MCF 10A (cell line): ENCODE results near the gene DDRGK1. TPM values are rescaled to one million over a fixed set of nuclear protein-coding genes. Genes with fewer than 3 reads are reported as not detected.

Source experiments
- BruUV-seq: library from RNA; stranded (reverse); fragments of 400-500 nt; replicated peaks from 2 replicates; lab custom pipeline; 2021; lab: Mats Ljungman, UMichigan
- CTCF ChIA-PET: fragments of 300-600 bp; sonication (Branson Sonifier 250); formaldehyde crosslinking; extraction: SDS; loops from one replicate; lab custom pipeline; 2021; ENCODE audit warnings: antibody characterized with exemption, inconsistent platforms; lab: Yijun Ruan, JAX
- POLR2A ChIA-PET: fragments of 300-600, 350-650 bp; sonication (Branson Sonifier 250); formaldehyde crosslinking; extraction: SDS; loops from one replicate; lab custom pipeline; 2020; ENCODE audit warnings: antibody characterized with exemption, inconsistent platforms; lab: Yijun Ruan, JAX
- DNase-seq: peaks from one replicate; pipeline ENCODE4 v3.0.0-alpha.2; 2018; ENCODE audit not compliant: unreplicated experiment
- H3K27ac Mint-ChIP-seq: one replicate; pipeline ENCODE4 v1.8.0; 2022; ENCODE audit warnings: mild to moderate bottlenecking, low read depth, mixed read lengths; ENCODE audit not compliant: unreplicated experiment
- H3K27me3 Mint-ChIP-seq: one replicate; pipeline ENCODE4 v1.8.0; 2022; ENCODE audit warnings: mixed read lengths; ENCODE audit not compliant: insufficient read depth, unreplicated experiment
- H3K36me3 Mint-ChIP-seq: one replicate; pipeline ENCODE4 v1.8.0; 2022; ENCODE audit warnings: mild to moderate bottlenecking, moderate library complexity, mixed read lengths; ENCODE audit not compliant: insufficient read depth, unreplicated experiment
- H3K4me1 Mint-ChIP-seq: one replicate; pipeline ENCODE4 v1.8.0; 2022; ENCODE audit warnings: mixed read lengths; ENCODE audit not compliant: insufficient read depth, unreplicated experiment
- H3K4me3 Mint-ChIP-seq: one replicate; pipeline ENCODE4 v1.8.0; 2022; ENCODE audit warnings: mild to moderate bottlenecking, moderate library complexity, mixed read lengths; ENCODE audit not compliant: unreplicated experiment
- H3K9me3 Mint-ChIP-seq: one replicate; pipeline ENCODE4 v1.8.0; 2022; ENCODE audit warnings: mixed read lengths; ENCODE audit not compliant: unreplicated experiment
- CTCF ChIP-seq: fragments of 200-600 bp; IDR thresholded peaks from one replicate; pipeline ENCODE4 v1.8.0; 2022; ENCODE audit warnings: antibody characterized with exemption, mild to moderate bottlenecking; ENCODE audit not compliant: unreplicated experiment
- intact Hi-C: fragments of 100-400 bp; cut with micrococcal nuclease; formaldehyde crosslinking; loops from 2 replicates; pipeline ENCODE4 v1.14.1; 2022
- total RNA-seq: library from RNA; stranded (reverse); gene quantifications from 2 replicates; pipeline ENCODE4 v1.2.3, GENCODE V29; 2022

Gene DDRGK1
- total RNA-seq, 1 experiment from 2014 or later: 116 TPM

GRCh38 chr20:3203315-3204123, 963 bp downstream of the DDRGK1 start:
- peak; percentile 32 for DNase-seq
- H3K36me3 Mint-ChIP-seq: peaks cover 52% of the 10 kb centered on the region
- H3K4me3 Mint-ChIP-seq: peak overlapping the region; percentile 92
- H3K9me3 Mint-ChIP-seq: no peaks in the 10 kb centered on the region
- no peaks in the 10 kb centered on the region for H3K27me3 Mint-ChIP-seq
- TF ChIP-seq CTCF: no peak
- intact Hi-C loops: no loop called here
- no peaks in the 10 kb centered on the region for H3K4me1 Mint-ChIP-seq
- peak overlapping the region; percentile 98 for H3K27ac Mint-ChIP-seq
- TSS peak; percentile 49 for BruUV-seq
- CTCF ChIA-PET: interaction anchor here (0.5 to 1.6 kb wide), 5 partner anchors 11 to 353 kb away, joined by 3 to 7 read pairs (median 3); no protein-coding TSS in a partner anchor
- POLR2A ChIA-PET: interaction anchor here (0.6 to 3.0 kb wide), 16 partner anchors 11 to 338 kb away, joined by 3 to 19 read pairs (median 5); partner anchors contain the start of genes FASTKD5, LZTS3, SLC4A11 and UBOX5

- H3K27me3 Mint-ChIP-seq: no peaks in the 10 kb centered on the region
- intact Hi-C loops: no loop called here
- CTCF ChIA-PET: interaction anchor here (0.5 to 1.6 kb wide), 3 partner anchors 10 to 352 kb away, joined by 3 to 7 read pairs (median 4); no protein-coding TSS in a partner anchor
- no peaks in the 10 kb centered on the region for H3K4me1 Mint-ChIP-seq
- no peaks in the 10 kb centered on the region for H3K9me3 Mint-ChIP-seq
- peak overlapping the region; percentile 92 for H3K4me3 Mint-ChIP-seq
- no peak for DNase-seq
- POLR2A ChIA-PET: interaction anchor here (1.2 to 3.0 kb wide), 11 partner anchors 14 to 328 kb away, joined by 3 to 19 read pairs (median 7); partner anchors contain the start of genes FASTKD5, LZTS3 and UBOX5
- TF ChIP-seq CTCF: no peak
- peaks cover 58% of the 10 kb centered on the region for H3K36me3 Mint-ChIP-seq
- H3K27ac Mint-ChIP-seq: peak overlapping the region; percentile 98
- BruUV-seq: no TSS peak
These were observed 1.5 kb downstream of the DDRGK1 start for GRCh38 chr20:3202965-3203314.

GRCh38 chr20:3199976-3200755, 4.3 kb downstream of the DDRGK1 start:
- H3K27me3 Mint-ChIP-seq: no peaks in the 10 kb centered on the region
- peaks cover 86% of the 10 kb centered on the region for H3K36me3 Mint-ChIP-seq
- peaks cover 7% of the 10 kb centered on the region for H3K4me1 Mint-ChIP-seq
- no peak overlapping the region for H3K4me3 Mint-ChIP-seq
- CTCF ChIA-PET: no interaction called here
- H3K27ac Mint-ChIP-seq: no peak overlapping the region
- H3K9me3 Mint-ChIP-seq: no peaks in the 10 kb centered on the region
- TF ChIP-seq CTCF: no peak
- BruUV-seq: no TSS peak
- DNase-seq: no peak
- intact Hi-C loops: no loop called here
- POLR2A ChIA-PET: no interaction called here

GRCh38 chr20:3199206-3199605, 5.3 kb downstream of the DDRGK1 start:
- Mint-ChIP-seq H3K4me3 (no peak overlapping the region), H3K4me1 (peaks cover 7% of the 10 kb centered on the region), H3K27ac (no peak overlapping the region), H3K27me3 (no peaks in the 10 kb centered on the region), H3K36me3 (peaks cover 89% of the 10 kb centered on the region), H3K9me3 (no peaks in the 10 kb centered on the region)
- TF ChIP-seq CTCF: no peak
- no TSS peak for BruUV-seq
- intact Hi-C loops: no loop called here
- CTCF ChIA-PET: no interaction called here
- no peak for DNase-seq
- POLR2A ChIA-PET: no interaction called here
